ENCODE results near the gene GNA15.

DNA sequence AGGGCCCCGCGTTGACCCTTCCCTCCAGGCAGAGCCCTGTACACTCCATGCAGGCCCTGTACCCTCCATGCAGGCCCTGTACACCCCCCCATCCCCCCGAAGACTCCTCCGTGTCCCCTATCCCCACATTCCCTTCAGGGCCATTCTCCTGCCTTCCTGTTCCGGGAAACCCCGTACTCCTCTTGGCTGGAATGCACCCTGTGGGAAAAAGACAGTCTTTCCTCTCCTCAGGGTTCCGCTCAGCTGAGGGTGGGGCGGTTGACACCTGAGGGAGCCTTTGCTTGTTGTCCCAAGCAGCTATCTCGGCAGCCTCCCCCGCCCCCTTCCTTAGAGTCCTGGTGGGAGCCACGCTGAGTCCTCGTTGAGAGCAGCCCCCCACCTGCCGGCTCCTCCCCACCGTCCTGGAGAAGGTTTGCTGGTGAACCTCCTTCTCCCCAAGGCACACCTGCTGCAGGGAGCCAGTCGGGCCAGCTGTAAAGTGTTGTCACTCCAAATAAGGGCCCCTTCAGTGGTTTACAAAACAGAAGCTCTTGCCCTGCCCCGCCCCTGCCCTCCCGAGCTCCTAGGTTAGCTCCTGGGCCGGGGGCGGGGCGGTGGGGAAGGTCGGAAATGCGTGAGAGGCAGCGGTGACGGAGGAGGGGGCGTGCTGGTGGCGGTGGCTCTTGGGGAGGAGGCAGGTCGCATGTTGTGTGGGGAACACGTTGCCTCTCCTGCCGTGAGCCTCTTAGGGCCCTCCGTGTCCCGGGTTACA lies 40.2 kb upstream of the GNA15 start:
- TF ChIP-seq, protein P1, sequence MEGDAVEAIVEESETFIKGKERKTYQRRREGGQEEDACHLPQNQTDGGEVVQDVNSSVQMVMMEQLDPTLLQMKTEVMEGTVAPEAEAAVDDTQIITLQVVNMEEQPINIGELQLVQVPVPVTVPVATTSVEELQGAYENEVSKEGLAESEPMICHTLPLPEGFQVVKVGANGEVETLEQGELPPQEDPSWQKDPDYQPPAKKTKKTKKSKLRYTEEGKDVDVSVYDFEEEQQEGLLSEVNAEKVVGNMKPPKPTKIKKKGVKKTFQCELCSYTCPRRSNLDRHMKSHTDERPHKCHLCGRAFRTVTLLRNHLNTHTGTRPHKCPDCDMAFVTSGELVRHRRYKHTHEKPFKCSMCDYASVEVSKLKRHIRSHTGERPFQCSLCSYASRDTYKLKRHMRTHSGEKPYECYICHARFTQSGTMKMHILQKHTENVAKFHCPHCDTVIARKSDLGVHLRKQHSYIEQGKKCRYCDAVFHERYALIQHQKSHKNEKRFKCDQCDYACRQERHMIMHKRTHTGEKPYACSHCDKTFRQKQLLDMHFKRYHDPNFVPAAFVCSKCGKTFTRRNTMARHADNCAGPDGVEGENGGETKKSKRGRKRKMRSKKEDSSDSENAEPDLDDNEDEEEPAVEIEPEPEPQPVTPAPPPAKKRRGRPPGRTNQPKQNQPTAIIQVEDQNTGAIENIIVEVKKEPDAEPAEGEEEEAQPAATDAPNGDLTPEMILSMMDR (IDR thresholded peaks at IDR 0.05; ENCODE audit: extremely low read depth in 1 of 2, insufficient read depth in 1 of 2, low read depth in 1 of 2, low read length in 2 of 2): no peak
- TF ChIP-seq EZH2 (IDR thresholded peaks at IDR 0.05; ENCODE audit: borderline replicate concordance, low read depth, low read length, severe bottlenecking) (no peak), POLR2AphosphoS5 (IDR thresholded peaks at IDR 0.05; ENCODE audit: insufficient read depth, low read depth, low read length) (no peak), POLR2A (IDR thresholded peaks at IDR 0.05; ENCODE audit: low read depth, low read length) (no peak), FOS (IDR thresholded peaks at IDR 0.05; ENCODE audit: borderline replicate concordance, insufficient read depth, low read length) (no peak), JUN (IDR thresholded peaks at IDR 0.05; ENCODE audit: borderline replicate concordance, insufficient read depth, insufficient read length, low read depth) (no peak), MYC (IDR thresholded peaks at IDR 0.05; ENCODE audit: low read depth, low read length) (no peak)
- TF ChIP-seq, protein P2, sequence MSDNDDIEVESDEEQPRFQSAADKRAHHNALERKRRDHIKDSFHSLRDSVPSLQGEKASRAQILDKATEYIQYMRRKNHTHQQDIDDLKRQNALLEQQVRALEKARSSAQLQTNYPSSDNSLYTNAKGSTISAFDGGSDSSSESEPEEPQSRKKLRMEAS (IDR thresholded peaks at IDR 0.05; ENCODE audit: insufficient read depth, insufficient read length): no peak

Data from endothelial cell of umbilical vein (primary cell).